ENCODE data around the gene LYRM1.
"Not testable (repeated sequence)": the region's sequence is repeated elsewhere in the genome, so short reads cannot be mapped to it uniquely, and the experiment has no call there.

LYRM1 gene

GRCh38 chr16:20903899-20904506, 3.4 kb downstream of the LYRM1 start:
- DNase-seq = no peak

GRCh38 chr16:20904507-20905081, 4.0 kb downstream of the LYRM1 start:
- no peak for DNase-seq

GRCh38 chr16:20905576-20905975, 5.0 kb downstream of the LYRM1 start:
- no peak for DNase-seq

- no peak for DNase-seq
Measured at GRCh38 chr16:20906341-20907255, 6.0 kb downstream of the LYRM1 start.

GRCh38 chr16:20910781-20911321, 10.3 kb downstream of the LYRM1 start:
- DNase-seq = no peak

- DNase-seq = no peak
Measured at GRCh38 chr16:20911361-20911760, 10.8 kb downstream of the LYRM1 start.

GRCh38 chr16:20916289-20916688, 15.7 kb downstream of the LYRM1 start:
- no peak for DNase-seq

GRCh38 chr16:20916942-20917341, 16.4 kb downstream of the LYRM1 start:
- no peak for DNase-seq

GRCh38 chr16:20918486-20919239, 18.1 kb downstream of the LYRM1 start:
- no peak for DNase-seq

- DNase-seq = no peak
Measured at GRCh38 chr16:20920091-20920490, 19.5 kb downstream of the LYRM1 start.

GRCh38 chr16:20920799-20921198, 20.2 kb downstream of the LYRM1 start:
- DNase-seq = no peak

GRCh38 chr16:20923876-20924275, 23.3 kb downstream of the LYRM1 start:
- no peak for DNase-seq

GRCh38 chr16:20925751-20926150, 25.2 kb downstream of the LYRM1 start:
- DNase-seq = no peak

GRCh38 chr16:20928774-20929411, 28.3 kb downstream of the LYRM1 start:
- DNase-seq = no peak

GRCh38 chr16:20929676-20930364, 29.2 kb downstream of the LYRM1 start:
- DNase-seq = not testable (repeated sequence)

- DNase-seq = no peak
Measured at GRCh38 chr16:20930365-20930690, 29.8 kb downstream of the LYRM1 start.

GRCh38 chr16:20931066-20931600, 30.6 kb downstream of the LYRM1 start:
- DNase-seq = no peak

- no peak for DNase-seq
Measured at GRCh38 chr16:20933589-20933988, 33.0 kb downstream of the LYRM1 start.

GRCh38 chr16:20937736-20938135, 37.2 kb downstream of the LYRM1 start:
- no peak for DNase-seq

GRCh38 chr16:20938426-20938825, 37.9 kb downstream of the LYRM1 start:
- DNase-seq = no peak

- no peak for DNase-seq
Measured at GRCh38 chr16:20939611-20940010, 39.0 kb downstream of the LYRM1 start.

Measured in NCI-H1105 treated with DMSO at 0.1 percent for 48 hours (cell line).